GM12892 (cell line): ENCODE data around the gene DUOXA1.

Experiments used
- POLR2A ChIP-seq: IDR thresholded peaks from 2 replicates; pipeline ENCODE4 v1.6.1; 2011; ENCODE audit warnings: low read depth, low read length, control low read depth
- POLR2AphosphoS5 ChIP-seq: IDR thresholded peaks from 2 replicates; pipeline ENCODE4 v1.6.1; 2011; ENCODE audit warnings: low read depth, low read length, control low read depth

GRCh38 chr15:45162771-45163507 lies 33.3 kb upstream of the DUOXA1 start:
- TF ChIP-seq POLR2A = no peak
- no peak for TF ChIP-seq POLR2AphosphoS5
